ENCODE results near the gene GPC5. TPM values are rescaled to one million over a fixed set of nuclear protein-coding genes. Genes with fewer than 3 reads are reported as not detected.

Gene GPC5
- total and polyA plus RNA-seq, 2 of the 8 experiments (the other 6 are each of a cell fraction or from before 2014, with no cell fraction given), result 0.20 to 0.39 TPM

- ChIA-PET POLR2A (ENCODE audit: partially characterized antibody) (no interaction called here), CTCF (ENCODE audit: partially characterized antibody) (interaction anchor here (0.9 kb wide), 1 partner anchor 128 kb away, joined by 3 read pairs; no protein-coding TSS in a partner anchor)
- no peak overlapping the region for H3K9ac ChIP-seq (replicated peaks in 1 of 4; ENCODE audit: extremely low read depth in 1 of 4, low read depth in 3 of 4, low read length in 3 of 4)
- no peak overlapping the region for H2BK5ac ChIP-seq (ENCODE audit: low read depth, low read length)
- H4K20me1 ChIP-seq (replicated peaks in 1 of 2; ENCODE audit: control insufficient read depth in 1 of 2, insufficient read depth in 2 of 2, low read length in 2 of 2), result no peaks in the 10 kb centered on the region
- no peaks in the 10 kb centered on the region for H3K36me3 ChIP-seq (ENCODE audit: control insufficient read depth in 2 of 4, insufficient read depth in 4 of 4, low read length in 3 of 4)
- no peaks in the 10 kb centered on the region for H3K79me2 ChIP-seq (ENCODE audit: control insufficient read depth in 1 of 2, insufficient read depth in 2 of 2, low read length in 2 of 2)
- WGBS, 2 experiments (ENCODE audit: extremely low coverage in 1 of 2, insufficient coverage in 1 of 2, insufficient read length in 1 of 2, insufficient replicate concordance in 2 of 2, low coverage in 1 of 2, low lambda C conversion rate in 2 of 2, missing lambda C conversion rate in 1 of 2), result 94% methylated on average over 2 of the region's 2 CpGs; no CpG with 5 or more reads in 1 of the 2 experiments
- H2BK12ac ChIP-seq (ENCODE audit: low read depth, low read length), result no peak overlapping the region
- no peak overlapping the region for H2BK120ac ChIP-seq (replicated peaks; ENCODE audit: low read depth, low read length)
- H4K91ac ChIP-seq (replicated peaks; ENCODE audit: insufficient read length, low read length), result no peak overlapping the region
- DNase-seq (ENCODE audit: low read depth in 1 of 2, low spot score in 2 of 2), result no peak
- no peak overlapping the region for H3K27ac ChIP-seq (ENCODE audit: low read depth, low read length)
- no peak overlapping the region for H4K8ac ChIP-seq (ENCODE audit: extremely low read depth, insufficient read depth, low read length)
- no peaks in the 10 kb centered on the region for H3K4me1 ChIP-seq (replicated peaks in 1 of 4; ENCODE audit: control insufficient read depth in 3 of 4, insufficient read depth in 4 of 4, low read length in 3 of 4)
- TF ChIP-seq TAF1 (IDR thresholded peaks at IDR 0.05; ENCODE audit: low read depth, low read length), result no peak
- TF ChIP-seq BCL11A (IDR thresholded peaks at IDR 0.05; ENCODE audit: low read depth in 2 of 2, low read length in 2 of 2), result no peak
- no peak for TF ChIP-seq ATF3 (IDR thresholded peaks at IDR 0.05; ENCODE audit: insufficient read depth, low read depth, low read length)
- no peak for TF ChIP-seq ASH2L (IDR thresholded peaks at IDR 0.05; ENCODE audit: low read length)
- H3K23me2 ChIP-seq (ENCODE audit: low read depth, low read length), result no peaks in the 10 kb centered on the region
- no peak overlapping the region for H3K4ac ChIP-seq (replicated peaks; ENCODE audit: insufficient read length, low read depth, low read length)
- no peak overlapping the region for H2BK20ac ChIP-seq (ENCODE audit: low read length)
- H2AK5ac ChIP-seq (ENCODE audit: low read depth, low read length), result no peak overlapping the region
- FAIRE-seq, result no peak
- H4K5ac ChIP-seq (ENCODE audit: insufficient read length, low read depth, low read length), result no peak overlapping the region
- H3K27me3 ChIP-seq (replicated peaks in 1 of 4; ENCODE audit: control insufficient read depth in 3 of 4, extremely low read depth in 1 of 4, insufficient read depth in 3 of 4, low read length in 3 of 4), result no peaks in the 10 kb centered on the region
- H3K4me2 ChIP-seq (ENCODE audit: insufficient read depth in 1 of 2, low read depth in 2 of 2, low read length in 2 of 2), result no peak overlapping the region
- no peak overlapping the region for H3K18ac ChIP-seq (ENCODE audit: extremely low read depth, low read length)
- H3K4me3 ChIP-seq (ENCODE audit: extremely low read depth in 1 of 4, insufficient read depth in 2 of 4, low read depth in 3 of 4, low read length in 4 of 4), result no peak overlapping the region
- H3K79me1 ChIP-seq (ENCODE audit: low read depth, low read length), result no peaks in the 10 kb centered on the region
- no peak overlapping the region for H3K23ac ChIP-seq (ENCODE audit: insufficient read length)
- H2BK15ac ChIP-seq (ENCODE audit: low read length), result no peak overlapping the region
- H3K9me3 ChIP-seq (ENCODE audit: insufficient read depth in 2 of 2, low read depth in 1 of 2, low read length in 1 of 2), result no peaks in the 10 kb centered on the region
- H3K56ac ChIP-seq (replicated peaks; ENCODE audit: insufficient read length, low read depth, low read length), result no peak overlapping the region
- H2AFZ ChIP-seq (ENCODE audit: low read length), result no peak overlapping the region
- H3K14ac ChIP-seq (ENCODE audit: insufficient read length), result no peak overlapping the region
These were observed 917.6 kb downstream of the GPC5 start for GRCh38 chr13:92316030-92316429.

Measured in H1 (cell line).